Glutamatergic neuron (in vitro differentiated cells): ENCODE data around the gene CDCA8. TPM values are rescaled to one million over a fixed set of nuclear protein-coding genes. Genes with fewer than 3 reads are reported as not detected.

Source experiments
- DNase-seq: peaks from one replicate; pipeline ENCODE4 v3.0.0; 2022
- H3K27ac Mint-ChIP-seq: one replicate; pipeline ENCODE4 v1.8.0; 2020; ENCODE audit warnings: mild to moderate bottlenecking, mixed read lengths, inconsistent platforms; ENCODE audit not compliant: unreplicated experiment
- H3K27me3 Mint-ChIP-seq: one replicate; pipeline ENCODE4 v1.8.0; 2020; ENCODE audit warnings: mild to moderate bottlenecking, moderate library complexity, mixed read lengths, inconsistent platforms; ENCODE audit not compliant: unreplicated experiment
- H3K36me3 Mint-ChIP-seq: one replicate; pipeline ENCODE4 v1.8.0; 2020; ENCODE audit warnings: mild to moderate bottlenecking, mixed read lengths, inconsistent platforms; ENCODE audit not compliant: unreplicated experiment
- H3K4me1 Mint-ChIP-seq: one replicate; pipeline ENCODE4 v1.8.0; 2020; ENCODE audit warnings: mild to moderate bottlenecking, low read depth, mixed read lengths, inconsistent platforms; ENCODE audit not compliant: unreplicated experiment
- H3K4me3 Mint-ChIP-seq: one replicate; pipeline ENCODE4 v1.8.0; 2020; ENCODE audit warnings: mild to moderate bottlenecking, mixed read lengths, inconsistent platforms; ENCODE audit not compliant: unreplicated experiment
- H3K9me3 Mint-ChIP-seq: one replicate; pipeline ENCODE4 v1.8.0; 2020; ENCODE audit warnings: mild to moderate bottlenecking, moderate library complexity, mixed read lengths, inconsistent platforms; ENCODE audit not compliant: unreplicated experiment
- CTCF ChIP-seq: fragments of 200-600 bp; sonication (generic); IDR thresholded peaks from one replicate; pipeline ENCODE4 v1.5.0; 2021; ENCODE audit not compliant: partially characterized antibody, unreplicated experiment
- total RNA-seq: library from RNA; stranded (reverse); fragmentation: NEBNext Ultra II Directional; extraction: Animal tissue kit (Norgen Biotek cat#: 25700); gene quantifications from one replicate; pipeline ENCODE4 v1.2.1, GENCODE V29; 2021; ENCODE audit not compliant: unreplicated experiment

The CDCA8 gene
- total RNA-seq, 1 donor from 2014 or later: 10.4 TPM

GRCh38 chr1:37663426-37664000, 28.8 kb upstream of the CDCA8 start:
- TF ChIP-seq CTCF: no peak
- peaks cover 4% of the 10 kb centered on the region for H3K4me1 Mint-ChIP-seq
- DNase-seq: peak; percentile 42
- H3K36me3 Mint-ChIP-seq: no peaks in the 10 kb centered on the region
- no peak overlapping the region for H3K27ac Mint-ChIP-seq
- H3K4me3 Mint-ChIP-seq: no peak overlapping the region
- H3K27me3 Mint-ChIP-seq: peaks cover 5% of the 10 kb centered on the region
- H3K9me3 Mint-ChIP-seq: peaks cover 4% of the 10 kb centered on the region

- DNase-seq: no peak
- peaks cover 4% of the 10 kb centered on the region for H3K4me1 Mint-ChIP-seq
- TF ChIP-seq CTCF: no peak
- no peak overlapping the region for H3K4me3 Mint-ChIP-seq
- H3K27ac Mint-ChIP-seq: no peak overlapping the region
- no peaks in the 10 kb centered on the region for H3K27me3 Mint-ChIP-seq
- peaks cover 4% of the 10 kb centered on the region for H3K9me3 Mint-ChIP-seq
- H3K36me3 Mint-ChIP-seq: no peaks in the 10 kb centered on the region
Observed at GRCh38 chr1:37666241-37666867, 26.0 kb upstream of the CDCA8 start.

GRCh38 chr1:37667023-37667671, 25.2 kb upstream of the CDCA8 start:
- Mint-ChIP-seq H3K9me3 (peaks cover 1% of the 10 kb centered on the region), H3K27ac (peak overlapping the region; percentile 96), H3K36me3 (no peaks in the 10 kb centered on the region)

GRCh38 chr1:37670133-37670532, 22.2 kb upstream of the CDCA8 start:
- Mint-ChIP-seq H3K4me1 (peaks cover 4% of the 10 kb centered on the region), H3K9me3 (peaks cover 1% of the 10 kb centered on the region), H3K36me3 (no peaks in the 10 kb centered on the region), H3K4me3 (no peak overlapping the region), H3K27me3 (peaks cover 3% of the 10 kb centered on the region), H3K27ac (no peak overlapping the region)
- DNase-seq: no peak
- TF ChIP-seq CTCF: no peak

More at GRCh38 chr1:37667023-37667671, 25.2 kb upstream of the CDCA8 start:
- Mint-ChIP-seq H3K27me3 (peaks cover 3% of the 10 kb centered on the region), H3K4me3 (peak overlapping the region; percentile 67), H3K4me1 (peaks cover 4% of the 10 kb centered on the region)
- TF ChIP-seq CTCF: no peak
- peak; percentile 74 for DNase-seq

GRCh38 chr1:37671261-37671660, 21.1 kb upstream of the CDCA8 start:
- Mint-ChIP-seq H3K4me1 (peaks cover 4% of the 10 kb centered on the region), H3K27ac (no peak overlapping the region), H3K4me3 (no peak overlapping the region), H3K36me3 (no peaks in the 10 kb centered on the region), H3K9me3 (peaks cover 1% of the 10 kb centered on the region), H3K27me3 (peaks cover 3% of the 10 kb centered on the region)
- TF ChIP-seq CTCF: no peak
- DNase-seq: no peak
